ENCODE measurements around the gene C1QTNF9. TPM values are rescaled to one million over a fixed set of nuclear protein-coding genes. Genes with fewer than 3 reads are reported as not detected.

Gene C1QTNF9, protein sequence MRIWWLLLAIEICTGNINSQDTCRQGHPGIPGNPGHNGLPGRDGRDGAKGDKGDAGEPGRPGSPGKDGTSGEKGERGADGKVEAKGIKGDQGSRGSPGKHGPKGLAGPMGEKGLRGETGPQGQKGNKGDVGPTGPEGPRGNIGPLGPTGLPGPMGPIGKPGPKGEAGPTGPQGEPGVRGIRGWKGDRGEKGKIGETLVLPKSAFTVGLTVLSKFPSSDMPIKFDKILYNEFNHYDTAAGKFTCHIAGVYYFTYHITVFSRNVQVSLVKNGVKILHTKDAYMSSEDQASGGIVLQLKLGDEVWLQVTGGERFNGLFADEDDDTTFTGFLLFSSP
- not detected in 2 replicates for total RNA-seq

DNA sequence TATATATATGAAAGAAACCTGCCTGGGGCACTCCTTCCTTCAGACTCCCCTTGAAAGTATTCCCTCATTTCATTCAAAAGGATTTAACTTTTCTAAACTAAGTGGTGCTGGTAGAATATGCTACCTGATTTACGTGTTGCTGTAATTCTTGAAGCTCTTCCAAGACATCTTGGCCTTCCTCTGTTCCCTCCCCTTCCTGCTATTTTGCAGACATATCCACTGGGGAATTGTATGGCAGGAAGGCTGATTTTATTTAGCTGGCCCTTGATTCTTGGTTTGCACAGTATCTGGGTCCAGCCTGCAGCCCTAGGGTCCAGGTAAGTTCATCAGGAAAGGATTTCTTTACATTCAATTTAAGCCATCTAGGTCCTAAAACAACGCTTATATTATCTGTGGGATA is at the start of gene C1QTNF9:
TSS of gene C1QTNF9 (plus strand) at position 281 of the 400 bp plus-strand sequence. CDS start 6,424 bp downstream, outside the sequence.

Other genes with a start within 250 kb of the C1QTNF9 start
- 18.3 and 26.7 TPM in 2 replicates for gene SPATA13, start 148.9 kb upstream of the C1QTNF9 start, total RNA-seq
- 68.6 and 96.5 TPM in 2 replicates for gene PARP4, start 203.2 kb downstream of the C1QTNF9 start, total RNA-seq

Measured in vein endothelial cell (primary cell).